GM19240 (cell line): ENCODE measurements around the gene FUBP3.

Experiments used
- DNase-seq: peaks from one replicate; pipeline ENCODE4 v3.0.0; 2011; ENCODE audit warnings: low spot score; ENCODE audit not compliant: insufficient read length

FUBP3 gene

GRCh38 chr9:130607640-130608420, 28.5 kb downstream of the FUBP3 start:
- no peak for DNase-seq

GRCh38 chr9:130608554-130609134, 29.3 kb downstream of the FUBP3 start:
- DNase-seq = no peak

- DNase-seq = no peak
Measured at GRCh38 chr9:130609163-130609562, 29.8 kb downstream of the FUBP3 start.

GRCh38 chr9:130610862-130611707, 31.7 kb downstream of the FUBP3 start:
- no peak for DNase-seq

GRCh38 chr9:130616451-130616850, 37.1 kb downstream of the FUBP3 start:
- no peak for DNase-seq

GRCh38 chr9:130623466-130623865, 44.1 kb downstream of the FUBP3 start:
- no peak for DNase-seq

GRCh38 chr9:130624154-130624553, 44.8 kb downstream of the FUBP3 start:
- no peak for DNase-seq

GRCh38 chr9:130626249-130626996, 47.0 kb downstream of the FUBP3 start:
- no peak for DNase-seq

GRCh38 chr9:130627051-130627450, 47.7 kb downstream of the FUBP3 start:
- no peak for DNase-seq

- DNase-seq = no peak
Measured at GRCh38 chr9:130627896-130628792, 48.8 kb downstream of the FUBP3 start.

- DNase-seq = no peak
Measured at GRCh38 chr9:130629443-130630070, 50.2 kb downstream of the FUBP3 start.

- DNase-seq = no peak
Measured at GRCh38 chr9:130630071-130630450, 50.7 kb downstream of the FUBP3 start.

- no peak for DNase-seq
Measured at GRCh38 chr9:130630506-130631330, 51.3 kb downstream of the FUBP3 start.

GRCh38 chr9:130631331-130632080, 52.1 kb downstream of the FUBP3 start:
- DNase-seq = no peak

GRCh38 chr9:130632081-130632710, 52.8 kb downstream of the FUBP3 start:
- no peak for DNase-seq

GRCh38 chr9:130632841-130633240, 53.5 kb downstream of the FUBP3 start:
- no peak for DNase-seq

GRCh38 chr9:130633336-130634190, 54.2 kb downstream of the FUBP3 start:
- no peak for DNase-seq
